ENCODE results near the gene SRP9.
"Not testable (repeated sequence)": the region's sequence is repeated elsewhere in the genome, so short reads cannot be mapped to it uniquely, and the experiment has no call there.

The SRP9 gene

DNA sequence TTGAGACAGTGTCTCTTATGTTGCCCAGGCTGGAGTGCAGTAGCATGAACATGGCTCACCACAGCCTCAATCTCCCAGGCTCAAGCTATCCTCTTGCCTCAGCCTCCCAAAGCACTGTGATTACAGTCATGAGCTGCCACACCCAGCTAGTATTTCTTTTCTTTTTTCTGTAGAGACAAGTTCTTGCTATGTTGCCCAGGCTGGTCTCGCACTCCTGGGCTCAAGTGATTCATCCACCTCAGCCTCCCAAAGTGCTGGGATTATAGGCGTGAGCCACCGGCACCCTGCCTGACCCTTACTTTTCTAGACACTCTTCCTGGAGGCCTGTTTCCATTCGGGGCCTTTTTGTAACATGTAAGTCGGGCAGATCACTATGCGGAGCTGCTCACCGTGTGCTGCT is 30.1 kb upstream of the SRP9 start:
- Mint-ChIP-seq H3K36me3 (ENCODE audit: insufficient read depth) (peaks cover 2% of the 10 kb centered on the region), H3K4me1 (no peaks in the 10 kb centered on the region), H3K27ac (ENCODE audit: low read depth) (no peak overlapping the region), H3K9me3 (no peaks in the 10 kb centered on the region), H3K27me3 (peaks cover 13% of the 10 kb centered on the region), H3K4me3 (no peak overlapping the region)
- ATAC-seq (replicated peaks; ENCODE audit: extremely low read depth, poor library complexity, severe bottlenecking) (no peak), DNase-seq (ENCODE audit: low spot score in 2 of 2) (no peak)

DNA sequence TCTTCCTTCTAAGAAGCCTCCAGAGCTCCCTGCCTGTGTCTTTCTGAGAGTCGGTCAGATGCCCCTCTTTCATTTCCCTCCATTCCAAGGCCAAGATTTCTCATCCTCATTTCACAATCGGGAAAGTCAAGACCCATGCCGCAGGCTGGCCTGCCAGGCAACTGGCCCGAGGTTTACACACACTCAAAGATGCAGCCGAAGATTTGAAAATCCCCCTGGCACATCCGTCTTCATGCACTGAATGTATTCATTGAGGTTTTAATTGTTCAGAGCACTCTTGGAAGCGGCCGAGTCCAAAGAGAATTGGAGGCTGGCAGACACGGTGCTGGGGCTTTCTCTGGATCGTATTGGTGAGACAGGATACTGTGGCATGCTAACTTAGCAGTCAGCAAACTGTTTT is 29.1 kb upstream of the SRP9 start:
- Mint-ChIP-seq H3K9me3 (no peaks in the 10 kb centered on the region), H3K4me3 (no peak overlapping the region), H3K27ac (ENCODE audit: low read depth) (no peak overlapping the region), H3K27me3 (peaks cover 13% of the 10 kb centered on the region), H3K4me1 (no peaks in the 10 kb centered on the region), H3K36me3 (ENCODE audit: insufficient read depth) (peaks cover 2% of the 10 kb centered on the region)
- no peak for ATAC-seq (replicated peaks; ENCODE audit: extremely low read depth, poor library complexity, severe bottlenecking)
- DNase-seq (ENCODE audit: low spot score in 2 of 2): no peak

DNA sequence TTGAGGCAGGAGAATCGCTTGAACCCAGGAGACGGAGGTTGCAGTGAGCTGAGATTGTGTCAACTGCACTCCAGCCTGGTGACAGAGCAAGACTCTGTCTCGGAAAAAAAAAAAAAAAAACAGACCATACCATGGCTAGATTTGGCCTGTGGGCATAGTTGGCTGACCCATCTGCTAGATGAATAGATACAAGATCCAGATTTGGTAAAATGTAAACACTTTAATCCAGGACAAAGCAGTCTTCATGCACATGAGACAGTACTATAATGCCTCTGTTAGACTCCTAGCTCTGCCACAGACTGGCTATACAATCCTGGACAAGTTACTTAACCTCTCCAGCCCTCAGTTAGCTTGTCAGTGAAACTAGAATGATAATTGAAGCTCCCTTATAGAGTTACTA is 27.9 kb upstream of the SRP9 start:
- Mint-ChIP-seq H3K36me3 (ENCODE audit: insufficient read depth) (peaks cover 2% of the 10 kb centered on the region), H3K27ac (ENCODE audit: low read depth) (no peak overlapping the region), H3K27me3 (peaks cover 13% of the 10 kb centered on the region), H3K4me1 (no peaks in the 10 kb centered on the region), H3K4me3 (no peak overlapping the region), H3K9me3 (no peaks in the 10 kb centered on the region)
- DNase-seq (ENCODE audit: low spot score in 2 of 2) (no peak), ATAC-seq (replicated peaks; ENCODE audit: extremely low read depth, poor library complexity, severe bottlenecking) (no peak)

DNA sequence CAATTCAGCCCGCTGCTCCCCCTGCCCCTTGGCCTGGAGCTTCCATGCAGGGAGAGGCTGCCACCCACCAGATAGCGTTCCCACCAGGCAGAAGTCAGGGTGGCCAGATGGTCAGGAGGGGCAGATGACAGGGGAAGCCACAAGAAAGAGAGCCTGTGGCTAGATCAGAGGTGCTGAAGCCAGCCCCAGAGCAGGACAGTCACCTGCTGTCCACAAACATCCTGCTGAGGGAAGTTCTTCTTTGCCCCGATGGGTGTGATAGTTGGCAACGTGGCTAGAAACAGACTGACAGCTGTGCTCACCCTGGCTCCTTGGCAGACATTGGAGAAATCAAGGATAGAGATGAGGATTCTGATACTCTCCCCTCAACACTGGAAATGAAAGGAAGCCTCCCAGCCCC is 27.2 kb upstream of the SRP9 start:
- H3K27me3 Mint-ChIP-seq: peaks cover 13% of the 10 kb centered on the region
- DNase-seq (ENCODE audit: low spot score in 2 of 2) (no peak), ATAC-seq (replicated peaks; ENCODE audit: extremely low read depth, poor library complexity, severe bottlenecking) (no peak)
- H3K27ac Mint-ChIP-seq (ENCODE audit: low read depth): no peak overlapping the region
- no peaks in the 10 kb centered on the region for H3K9me3 Mint-ChIP-seq
- no peak overlapping the region for H3K4me3 Mint-ChIP-seq
- peaks cover 2% of the 10 kb centered on the region for H3K36me3 Mint-ChIP-seq (ENCODE audit: insufficient read depth)
- no peaks in the 10 kb centered on the region for H3K4me1 Mint-ChIP-seq

DNA sequence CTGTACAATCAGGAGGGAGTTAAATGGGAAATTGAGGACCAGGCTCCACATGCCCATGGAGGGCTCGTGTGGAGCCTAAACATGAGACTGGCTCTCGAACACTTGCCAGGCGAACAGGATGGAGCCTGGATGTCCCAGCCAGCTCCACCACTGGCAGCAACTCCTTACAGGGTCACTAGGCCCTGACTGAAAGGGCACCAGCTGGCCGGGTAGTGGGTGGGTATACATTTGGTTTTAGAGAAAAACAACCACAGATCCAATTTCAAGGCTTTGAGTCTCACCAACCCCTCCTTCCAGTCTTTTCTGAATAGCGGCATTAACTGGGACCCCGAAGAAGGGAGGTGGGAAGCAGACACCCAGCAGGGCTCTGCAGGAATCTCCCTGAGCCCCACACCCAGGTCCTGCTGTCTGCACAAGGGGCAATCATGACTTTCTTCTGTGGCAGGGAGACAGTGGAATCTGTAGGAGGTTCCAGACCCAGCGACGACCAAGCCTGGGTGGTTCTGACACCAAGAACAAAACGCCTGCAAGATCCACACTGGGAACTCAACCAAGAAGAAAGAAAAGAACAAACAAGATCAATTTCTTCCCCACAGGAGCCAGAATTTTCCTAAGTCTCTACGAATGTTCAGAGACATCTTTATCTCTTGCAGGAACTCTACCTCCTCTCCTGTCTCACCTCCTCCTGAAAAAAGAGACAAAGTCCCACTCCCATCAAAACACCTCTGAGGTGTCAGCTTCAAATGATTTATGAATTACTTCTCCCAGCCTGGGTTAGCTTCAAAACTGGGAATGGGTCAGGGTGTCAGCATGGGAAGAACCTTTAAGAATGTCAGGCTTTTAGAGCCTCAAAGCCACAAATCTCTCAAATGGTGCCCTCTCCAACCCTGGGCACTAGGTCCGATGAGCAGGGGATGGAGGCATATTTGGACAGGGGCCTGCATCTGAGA is 26.5 kb upstream of the SRP9 start:
- H3K4me3 Mint-ChIP-seq: no peak overlapping the region
- ATAC-seq (replicated peaks; ENCODE audit: extremely low read depth, poor library complexity, severe bottlenecking) (no peak), DNase-seq (ENCODE audit: low spot score in 2 of 2) (no peak)
- H3K4me1 Mint-ChIP-seq: no peaks in the 10 kb centered on the region
- H3K27ac Mint-ChIP-seq (ENCODE audit: low read depth): no peak overlapping the region
- H3K36me3 Mint-ChIP-seq (ENCODE audit: insufficient read depth): peaks cover 2% of the 10 kb centered on the region
- H3K9me3 Mint-ChIP-seq: no peaks in the 10 kb centered on the region
- H3K27me3 Mint-ChIP-seq: peaks cover 13% of the 10 kb centered on the region

DNA sequence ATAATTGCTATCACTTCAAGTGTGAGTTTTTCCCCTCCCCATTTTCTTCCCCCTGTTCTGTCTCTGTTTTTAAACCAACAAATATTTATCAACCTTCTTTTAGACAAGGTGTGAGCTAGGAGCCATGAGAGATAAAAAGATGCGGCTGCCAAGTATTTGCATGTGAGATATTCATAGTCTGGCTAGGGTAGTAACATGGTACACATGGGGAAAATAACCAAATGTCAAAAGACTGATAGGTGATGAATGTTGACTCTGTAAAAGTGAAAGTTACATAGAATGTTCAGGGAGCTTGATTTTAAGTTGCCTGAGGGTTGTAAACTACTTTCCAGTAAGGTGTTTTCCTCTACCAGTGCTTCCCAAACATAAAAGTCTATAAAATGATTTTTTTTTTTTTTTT is 25.4 kb upstream of the SRP9 start:
- Mint-ChIP-seq H3K27ac (ENCODE audit: low read depth) (no peak overlapping the region), H3K36me3 (ENCODE audit: insufficient read depth) (no peaks in the 10 kb centered on the region), H3K9me3 (no peaks in the 10 kb centered on the region), H3K27me3 (peaks cover 18% of the 10 kb centered on the region), H3K4me1 (no peaks in the 10 kb centered on the region), H3K4me3 (no peak overlapping the region)
- no peak for DNase-seq (ENCODE audit: low spot score in 2 of 2)
- no peak for ATAC-seq (replicated peaks; ENCODE audit: extremely low read depth, poor library complexity, severe bottlenecking)

DNA sequence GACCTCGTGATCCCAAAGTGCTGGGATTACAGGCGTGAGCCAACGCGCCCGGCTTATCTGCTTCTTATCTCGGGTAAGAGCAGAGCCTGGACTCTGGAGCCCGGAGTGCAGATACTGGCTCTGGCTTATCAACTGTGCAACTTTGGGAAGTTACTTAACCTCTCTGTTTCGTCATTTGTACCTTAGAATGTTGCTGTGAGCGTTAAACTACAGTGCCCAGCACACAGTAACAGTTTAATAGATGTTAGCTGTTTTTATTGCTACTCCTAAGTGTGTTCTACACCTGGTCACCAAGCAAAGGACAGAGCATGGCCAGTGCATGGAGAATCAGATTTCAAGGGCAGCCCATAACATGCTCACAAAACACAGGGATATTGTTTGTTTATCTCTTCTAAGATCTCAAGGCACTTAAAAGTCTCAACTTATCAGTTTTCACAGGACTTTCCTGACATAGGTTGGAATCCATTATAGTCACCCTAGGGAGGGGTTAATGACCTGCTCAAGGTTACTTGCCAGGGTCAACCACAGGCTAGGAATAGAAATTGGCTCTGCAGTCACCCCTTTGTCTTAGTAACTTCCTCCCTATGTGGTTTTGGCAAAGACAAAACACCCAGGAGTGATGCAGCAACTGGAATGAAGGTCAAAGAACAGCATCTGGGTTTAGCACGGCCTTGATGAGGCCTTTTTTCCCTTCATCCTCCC is 22.5 kb upstream of the SRP9 start:
- H3K4me1 Mint-ChIP-seq: no peaks in the 10 kb centered on the region
- H3K4me3 Mint-ChIP-seq: no peak overlapping the region
- H3K9me3 Mint-ChIP-seq: no peaks in the 10 kb centered on the region
- DNase-seq (ENCODE audit: low spot score in 2 of 2) (no peak), ATAC-seq (replicated peaks; ENCODE audit: extremely low read depth, poor library complexity, severe bottlenecking) (no peak)
- no peak overlapping the region for H3K27ac Mint-ChIP-seq (ENCODE audit: low read depth)
- peaks cover 26% of the 10 kb centered on the region for H3K27me3 Mint-ChIP-seq
- no peaks in the 10 kb centered on the region for H3K36me3 Mint-ChIP-seq (ENCODE audit: insufficient read depth)

DNA sequence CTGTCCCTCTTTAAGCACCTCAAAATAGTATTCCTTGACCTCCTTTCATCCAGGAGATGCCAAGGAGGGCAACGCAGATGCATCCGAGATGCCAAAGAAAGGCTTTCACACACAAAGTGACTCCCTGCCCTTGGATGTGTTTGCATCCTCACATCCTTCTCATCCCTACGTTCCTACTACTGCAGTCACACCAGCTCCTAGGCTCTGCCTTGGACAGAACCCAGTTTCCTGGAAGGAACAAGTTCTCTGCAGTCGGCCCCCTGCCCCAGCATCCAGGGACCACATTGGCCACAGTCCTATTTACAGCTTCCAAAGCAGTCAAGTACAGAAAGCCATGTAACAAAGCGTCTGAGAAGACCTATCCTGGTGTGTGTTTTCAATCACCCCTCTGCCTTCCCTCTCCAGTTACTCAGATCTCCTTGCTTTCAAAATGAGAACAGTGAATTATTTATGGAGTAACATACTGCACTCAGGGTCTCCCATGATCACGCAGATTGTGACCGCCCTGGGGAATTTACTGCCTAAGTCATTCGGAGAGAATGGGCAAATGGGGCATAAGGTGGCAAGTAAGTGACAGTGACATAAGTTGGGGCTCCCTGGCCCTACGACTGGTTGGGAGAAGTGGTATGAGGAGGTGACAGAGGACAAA is 21.8 kb upstream of the SRP9 start:
- no peaks in the 10 kb centered on the region for H3K9me3 Mint-ChIP-seq
- DNase-seq (ENCODE audit: low spot score in 2 of 2): no peak
- no peak for ATAC-seq (replicated peaks; ENCODE audit: extremely low read depth, poor library complexity, severe bottlenecking)
- no peaks in the 10 kb centered on the region for H3K4me1 Mint-ChIP-seq
- no peak overlapping the region for H3K27ac Mint-ChIP-seq (ENCODE audit: low read depth)
- no peak overlapping the region for H3K4me3 Mint-ChIP-seq
- H3K27me3 Mint-ChIP-seq: peaks cover 23% of the 10 kb centered on the region
- no peaks in the 10 kb centered on the region for H3K36me3 Mint-ChIP-seq (ENCODE audit: insufficient read depth)

DNA sequence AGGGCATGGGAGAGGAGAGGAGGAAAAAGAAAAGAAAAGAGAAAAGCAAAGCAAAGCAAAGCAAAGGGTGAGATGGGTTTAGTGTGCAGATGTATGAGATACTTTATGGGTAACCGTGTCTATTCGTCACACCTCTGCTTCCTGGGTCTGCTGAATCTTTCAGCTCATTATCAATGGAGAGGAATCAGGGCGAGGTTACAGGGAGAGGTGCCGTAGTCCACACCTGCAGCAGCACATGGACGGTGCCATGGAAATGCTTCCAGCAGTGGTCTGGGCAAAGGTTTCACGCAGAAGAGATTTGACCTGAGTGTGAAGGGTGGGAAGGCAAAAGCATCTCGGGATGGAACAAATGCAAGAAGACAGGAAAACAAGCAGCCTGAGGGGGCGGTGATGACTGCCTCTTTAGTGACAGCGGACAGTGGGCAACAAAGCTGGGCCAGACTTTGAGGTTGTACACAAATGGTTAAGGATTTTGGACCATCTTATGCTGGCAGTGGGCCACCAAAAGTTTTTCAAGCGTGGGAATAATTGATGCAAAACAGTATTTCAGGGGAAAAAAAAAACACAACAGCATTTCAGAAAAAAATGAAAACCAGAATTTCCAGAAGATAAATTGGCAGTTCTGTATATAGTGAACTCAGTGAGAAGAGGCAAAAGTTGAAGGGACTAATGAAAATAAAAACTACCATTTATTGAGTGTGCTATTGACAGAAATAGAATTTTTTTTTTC is 19.5 kb upstream of the SRP9 start:
- Mint-ChIP-seq H3K27ac (ENCODE audit: low read depth) (peak overlapping the region; percentile 52), H3K27me3 (peaks cover 40% of the 10 kb centered on the region), H3K4me3 (no peak overlapping the region), H3K4me1 (no peaks in the 10 kb centered on the region), H3K9me3 (no peaks in the 10 kb centered on the region), H3K36me3 (ENCODE audit: insufficient read depth) (no peaks in the 10 kb centered on the region)
- ATAC-seq (replicated peaks; ENCODE audit: extremely low read depth, poor library complexity, severe bottlenecking): no peak
- no peak for DNase-seq (ENCODE audit: low spot score in 2 of 2)

DNA sequence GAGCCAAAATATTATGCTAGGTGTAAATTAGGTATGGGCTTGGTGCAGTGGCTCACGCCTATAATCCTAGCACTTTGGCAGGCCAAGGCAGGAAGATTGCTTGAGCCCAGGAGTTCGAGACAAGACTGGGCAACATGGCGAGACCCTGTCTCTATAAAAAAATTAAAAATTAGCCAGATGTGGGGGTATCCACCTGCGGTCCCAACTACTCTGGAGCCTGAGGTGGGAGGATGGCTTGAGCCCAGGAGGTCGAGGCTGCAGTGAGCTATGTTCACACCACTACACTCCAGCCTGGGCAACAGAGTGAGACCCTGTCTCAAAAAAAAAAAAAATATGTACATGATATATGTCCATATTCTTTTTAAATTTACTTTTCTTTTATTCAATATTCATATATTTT is 17.7 kb upstream of the SRP9 start:
- DNase-seq (ENCODE audit: low spot score in 2 of 2); H3K27ac Mint-ChIP-seq (ENCODE audit: low read depth); H3K4me3 Mint-ChIP-seq; ATAC-seq (replicated peaks; ENCODE audit: extremely low read depth, poor library complexity, severe bottlenecking); H3K4me1 Mint-ChIP-seq; H3K36me3 Mint-ChIP-seq (ENCODE audit: insufficient read depth); H3K9me3 Mint-ChIP-seq: not testable (repeated sequence)
- peaks cover 52% of the 10 kb centered on the region for H3K27me3 Mint-ChIP-seq

DNA sequence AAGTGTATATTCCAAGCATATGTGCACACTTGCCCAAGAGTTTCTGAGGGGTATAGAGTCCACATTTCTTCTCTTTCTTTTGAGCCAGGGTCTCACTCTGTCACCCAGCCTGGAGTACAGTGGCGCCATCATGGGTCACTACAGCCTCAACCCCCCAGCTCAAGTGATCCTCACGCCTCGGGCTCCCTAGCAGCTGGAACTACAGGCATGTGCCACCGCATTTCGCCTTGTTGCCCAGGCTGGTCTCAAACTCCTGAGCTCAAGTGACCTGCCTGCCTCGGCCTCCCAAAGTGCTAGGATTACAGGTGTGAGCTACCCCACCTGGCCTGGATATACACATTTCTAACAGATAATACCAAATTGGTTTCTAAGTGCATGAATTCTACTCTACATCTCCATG is 17.1 kb upstream of the SRP9 start:
- ATAC-seq (replicated peaks; ENCODE audit: extremely low read depth, poor library complexity, severe bottlenecking) (no peak), DNase-seq (ENCODE audit: low spot score in 2 of 2) (no peak)
- Mint-ChIP-seq H3K27me3 (peaks cover 57% of the 10 kb centered on the region), H3K9me3 (no peaks in the 10 kb centered on the region), H3K27ac (ENCODE audit: low read depth) (no peak overlapping the region), H3K4me1 (no peaks in the 10 kb centered on the region), H3K36me3 (ENCODE audit: insufficient read depth) (no peaks in the 10 kb centered on the region), H3K4me3 (no peak overlapping the region)

DNA sequence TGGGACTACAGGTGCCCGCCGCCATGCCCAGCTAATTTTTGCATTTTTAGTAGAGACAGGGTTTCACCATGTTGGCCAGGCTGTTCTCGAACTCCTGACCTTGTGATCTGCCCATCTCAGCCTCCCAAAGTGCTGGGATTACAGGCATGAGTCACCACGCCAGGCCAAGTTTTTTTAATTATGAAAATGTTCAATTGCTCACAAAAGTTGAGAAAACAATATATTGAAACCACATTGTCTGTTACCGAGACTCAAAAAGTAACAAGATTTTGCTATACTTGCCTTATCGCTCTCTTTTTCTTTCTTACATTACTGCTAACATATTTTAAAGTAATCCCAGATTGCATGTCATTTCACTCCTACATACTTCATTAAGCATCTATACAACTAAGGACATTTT is 16.2 kb upstream of the SRP9 start:
- not testable (repeated sequence) for H3K4me3 Mint-ChIP-seq; DNase-seq (ENCODE audit: low spot score in 2 of 2); ATAC-seq (replicated peaks; ENCODE audit: extremely low read depth, poor library complexity, severe bottlenecking); H3K27ac Mint-ChIP-seq (ENCODE audit: low read depth); H3K9me3 Mint-ChIP-seq; H3K4me1 Mint-ChIP-seq; H3K36me3 Mint-ChIP-seq (ENCODE audit: insufficient read depth)
- peaks cover 66% of the 10 kb centered on the region for H3K27me3 Mint-ChIP-seq

Measured in central memory CD8-positive, alpha-beta T cell (primary cell).